Measurements from ENCODE around the gene ST8SIA2. TPM values are rescaled to one million over a fixed set of nuclear protein-coding genes. Genes with fewer than 3 reads are reported as not detected.
"Not testable (repeated sequence)": the region's sequence is repeated elsewhere in the genome, so short reads cannot be mapped to it uniquely, and the experiment has no call there.

ST8SIA2 gene
- total RNA-seq, 1 experiment from 2014 or later: 0.43 TPM

DNA sequence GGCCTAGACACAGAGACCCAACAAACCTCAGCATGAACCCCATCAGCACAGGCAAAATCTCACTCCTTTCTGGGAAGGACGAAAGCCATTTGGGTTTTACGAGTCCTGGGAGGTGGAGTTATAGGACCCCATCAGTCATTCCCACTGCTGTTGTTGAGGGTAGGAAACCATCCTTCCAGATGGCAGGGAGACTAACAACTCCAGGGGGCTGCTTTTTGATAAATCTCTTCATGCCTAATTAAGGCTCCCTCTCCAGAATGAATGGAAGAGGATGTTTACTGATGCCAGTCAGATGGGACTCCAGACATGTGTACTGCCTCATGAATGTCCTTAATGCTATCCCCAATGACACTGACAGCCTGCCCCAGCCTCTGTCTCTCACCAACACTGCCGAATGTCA lies 75.3 kb downstream of the ST8SIA2 start:
- BruUV-seq (replicated peaks): no TSS peak
- Histone ChIP-seq H3K9me3 (ENCODE audit: low read depth, low read length, poor library complexity, severe bottlenecking) (no peaks in the 10 kb centered on the region), H3K4me1 (ENCODE audit: insufficient read depth, low read length, poor library complexity, severe bottlenecking) (no peaks in the 10 kb centered on the region), H3K27ac (ENCODE audit: low read depth, low read length, poor library complexity, severe bottlenecking) (no peak overlapping the region), H3K27me3 (replicated peaks; ENCODE audit: insufficient read depth, low read depth, low read length, poor library complexity) (no peaks in the 10 kb centered on the region), H3K36me3 (ENCODE audit: insufficient read depth, low read length, poor library complexity, severe bottlenecking) (no peaks in the 10 kb centered on the region), H3K4me3 (ENCODE audit: low read depth, low read length, poor library complexity, severe bottlenecking) (no peak overlapping the region)
- ChIA-PET CTCF (no interaction called here), POLR2A (ENCODE audit: low non-redundant PET) (no interaction called here)
- DNase-seq (ENCODE audit: low spot score): no peak
- no peak for TF ChIP-seq EZH2 (IDR thresholded peaks at IDR 0.05; ENCODE audit: borderline replicate concordance, low read depth, low read length, poor library complexity, severe bottlenecking)
- TF ChIP-seq, protein P1, sequence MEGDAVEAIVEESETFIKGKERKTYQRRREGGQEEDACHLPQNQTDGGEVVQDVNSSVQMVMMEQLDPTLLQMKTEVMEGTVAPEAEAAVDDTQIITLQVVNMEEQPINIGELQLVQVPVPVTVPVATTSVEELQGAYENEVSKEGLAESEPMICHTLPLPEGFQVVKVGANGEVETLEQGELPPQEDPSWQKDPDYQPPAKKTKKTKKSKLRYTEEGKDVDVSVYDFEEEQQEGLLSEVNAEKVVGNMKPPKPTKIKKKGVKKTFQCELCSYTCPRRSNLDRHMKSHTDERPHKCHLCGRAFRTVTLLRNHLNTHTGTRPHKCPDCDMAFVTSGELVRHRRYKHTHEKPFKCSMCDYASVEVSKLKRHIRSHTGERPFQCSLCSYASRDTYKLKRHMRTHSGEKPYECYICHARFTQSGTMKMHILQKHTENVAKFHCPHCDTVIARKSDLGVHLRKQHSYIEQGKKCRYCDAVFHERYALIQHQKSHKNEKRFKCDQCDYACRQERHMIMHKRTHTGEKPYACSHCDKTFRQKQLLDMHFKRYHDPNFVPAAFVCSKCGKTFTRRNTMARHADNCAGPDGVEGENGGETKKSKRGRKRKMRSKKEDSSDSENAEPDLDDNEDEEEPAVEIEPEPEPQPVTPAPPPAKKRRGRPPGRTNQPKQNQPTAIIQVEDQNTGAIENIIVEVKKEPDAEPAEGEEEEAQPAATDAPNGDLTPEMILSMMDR (conservative IDR thresholded peaks at IDR 0.05; ENCODE audit: low read depth, low read length): no peak
- intact Hi-C loops (cut with micrococcal nuclease; ENCODE audit: unreplicated experiment): no loop called here

- H3K9me3 ChIP-seq (ENCODE audit: low read depth, low read length, poor library complexity, severe bottlenecking): no peaks in the 10 kb centered on the region
- TF ChIP-seq EZH2 (IDR thresholded peaks at IDR 0.05; ENCODE audit: borderline replicate concordance, low read depth, low read length, poor library complexity, severe bottlenecking): no peak
- TF ChIP-seq, protein P1 (conservative IDR thresholded peaks at IDR 0.05; ENCODE audit: low read depth, low read length): no peak
- H3K4me1 ChIP-seq (ENCODE audit: insufficient read depth, low read length, poor library complexity, severe bottlenecking): no peaks in the 10 kb centered on the region
- intact Hi-C loops (cut with micrococcal nuclease; ENCODE audit: unreplicated experiment): no loop called here
- H3K4me3 ChIP-seq (ENCODE audit: low read depth, low read length, poor library complexity, severe bottlenecking): no peak overlapping the region
- no peaks in the 10 kb centered on the region for H3K36me3 ChIP-seq (ENCODE audit: insufficient read depth, low read length, poor library complexity, severe bottlenecking)
- no TSS peak for BruUV-seq (replicated peaks)
- no peak overlapping the region for H3K27ac ChIP-seq (ENCODE audit: low read depth, low read length, poor library complexity, severe bottlenecking)
- CTCF ChIA-PET: no interaction called here
- POLR2A ChIA-PET (ENCODE audit: low non-redundant PET): no interaction called here
- DNase-seq (ENCODE audit: low spot score): no peak
- no peaks in the 10 kb centered on the region for H3K27me3 ChIP-seq (replicated peaks; ENCODE audit: insufficient read depth, low read depth, low read length, poor library complexity)
These were observed 77.6 kb downstream of the ST8SIA2 start for GRCh38 chr15:92471288-92471687.

- H3K4me3 ChIP-seq (ENCODE audit: low read depth, low read length, poor library complexity, severe bottlenecking): no peak overlapping the region
- H3K27me3 ChIP-seq (replicated peaks; ENCODE audit: insufficient read depth, low read depth, low read length, poor library complexity): no peaks in the 10 kb centered on the region
- no peak for DNase-seq (ENCODE audit: low spot score)
- no peaks in the 10 kb centered on the region for H3K9me3 ChIP-seq (ENCODE audit: low read depth, low read length, poor library complexity, severe bottlenecking)
- BruUV-seq (replicated peaks): no TSS peak
- TF ChIP-seq, protein P1 (conservative IDR thresholded peaks at IDR 0.05; ENCODE audit: low read depth, low read length): no peak
- TF ChIP-seq EZH2 (IDR thresholded peaks at IDR 0.05; ENCODE audit: borderline replicate concordance, low read depth, low read length, poor library complexity, severe bottlenecking): no peak
- intact Hi-C loops (cut with micrococcal nuclease; ENCODE audit: unreplicated experiment): no loop called here
- H3K4me1 ChIP-seq (ENCODE audit: insufficient read depth, low read length, poor library complexity, severe bottlenecking): no peaks in the 10 kb centered on the region
- ChIA-PET CTCF (no interaction called here), POLR2A (ENCODE audit: low non-redundant PET) (interaction anchor here (0.5 kb wide), 1 partner anchor 851 kb away, joined by 3 read pairs; no protein-coding TSS in a partner anchor)
- H3K36me3 ChIP-seq (ENCODE audit: insufficient read depth, low read length, poor library complexity, severe bottlenecking): no peaks in the 10 kb centered on the region
- no peak overlapping the region for H3K27ac ChIP-seq (ENCODE audit: low read depth, low read length, poor library complexity, severe bottlenecking)
These were observed 80.1 kb downstream of the ST8SIA2 start for GRCh38 chr15:92473756-92474155.

- H3K9me3 ChIP-seq (ENCODE audit: low read depth, low read length, poor library complexity, severe bottlenecking); H3K27ac ChIP-seq (ENCODE audit: low read depth, low read length, poor library complexity, severe bottlenecking); DNase-seq (ENCODE audit: low spot score); intact Hi-C loops (cut with micrococcal nuclease; ENCODE audit: unreplicated experiment); H3K4me3 ChIP-seq (ENCODE audit: low read depth, low read length, poor library complexity, severe bottlenecking); CTCF ChIA-PET; POLR2A ChIA-PET (ENCODE audit: low non-redundant PET); H3K4me1 ChIP-seq (ENCODE audit: insufficient read depth, low read length, poor library complexity, severe bottlenecking); BruUV-seq (replicated peaks); H3K36me3 ChIP-seq (ENCODE audit: insufficient read depth, low read length, poor library complexity, severe bottlenecking); H3K27me3 ChIP-seq (replicated peaks; ENCODE audit: insufficient read depth, low read depth, low read length, poor library complexity): not testable (repeated sequence)
These were observed 86.0 kb downstream of the ST8SIA2 start for GRCh38 chr15:92479730-92480129.

Measured in A673 (cell line).